Stimulated activated CD4-positive, alpha-beta T cell treated with anti-CD3 and anti-CD28 coated beads, Interleukin-1b, Interleukin-23, amount 100 ng/mL, for 1 hour (primary cell): ENCODE measurements around the gene GABBR1.

Experiments
- DNase-seq, 2 donors: peaks; one replicate each; pipeline ENCODE4 v3.0.0-alpha.2; 2020; ENCODE audit warnings: low read depth in 2 of 2

Gene GABBR1

GRCh38 chr6:29620630-29621029, 12.4 kb downstream of the GABBR1 start:
- no peak for DNase-seq

DNA sequence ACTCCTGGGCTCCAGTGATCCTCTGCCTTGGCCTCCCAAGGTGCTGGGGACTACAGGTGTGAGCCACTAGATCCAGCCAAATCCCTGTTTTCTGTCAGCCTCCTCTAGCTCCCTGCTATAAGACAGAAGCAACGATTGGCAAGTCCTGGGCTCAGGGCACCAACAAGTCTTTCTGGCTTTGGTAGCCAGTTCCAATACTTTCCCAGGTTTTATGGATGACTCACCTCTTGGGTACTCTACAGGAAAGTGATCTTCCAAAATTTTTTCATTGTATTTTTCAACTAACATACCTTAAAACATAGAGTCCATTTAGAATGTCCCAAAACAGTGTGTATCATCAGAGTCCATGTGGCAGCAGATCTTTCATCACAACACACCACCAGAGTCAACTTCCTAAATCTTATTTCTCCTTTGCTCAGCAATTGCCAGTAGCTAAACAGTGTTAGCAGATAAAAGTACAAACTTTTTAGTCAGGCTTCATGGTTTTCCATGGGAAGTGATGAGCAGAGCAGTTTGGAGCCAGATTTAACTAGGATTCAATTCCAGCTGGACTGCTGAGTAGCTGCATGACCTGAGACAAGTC, 13.3 kb downstream of the GABBR1 start:
- no peak for DNase-seq

DNA sequence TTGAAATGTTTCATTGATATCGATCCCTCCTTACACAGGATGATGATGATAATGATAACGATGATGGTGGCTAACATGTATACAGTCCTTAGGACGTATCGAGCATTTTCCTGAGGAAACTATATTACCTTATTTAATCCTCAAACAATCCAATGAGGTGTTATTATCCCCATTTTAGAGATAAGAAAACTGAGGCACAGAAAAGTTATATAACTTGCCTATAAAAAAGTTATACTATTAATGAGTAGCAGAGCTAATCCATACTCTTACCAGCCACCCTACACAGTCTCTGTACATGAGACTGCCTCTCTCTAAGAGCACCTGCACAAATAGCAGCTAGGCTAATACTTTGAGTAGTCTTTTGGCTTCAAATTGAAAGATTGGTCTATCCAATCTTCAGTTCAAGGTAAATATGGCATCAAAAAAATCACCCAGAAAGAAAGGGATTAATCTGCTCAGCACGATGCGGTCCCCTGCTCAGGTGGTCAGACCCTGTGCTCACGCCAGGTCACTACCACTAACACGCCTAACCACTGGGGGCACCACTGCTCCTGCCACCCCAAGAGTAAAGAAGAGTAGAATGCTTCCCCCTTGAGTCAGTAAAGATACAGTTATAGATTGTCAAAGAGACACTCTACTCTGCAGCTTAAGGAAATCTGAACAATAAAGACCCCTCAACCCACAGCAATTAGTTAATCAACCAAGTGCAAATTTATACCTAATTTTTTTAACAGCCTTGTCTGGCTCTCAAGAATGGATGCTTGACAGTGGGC, 15.0 kb downstream of the GABBR1 start:
- DNase-seq: no peak

- no peak for DNase-seq
Observed at GRCh38 chr6:29611426-29611825, 21.6 kb downstream of the GABBR1 start.

DNA sequence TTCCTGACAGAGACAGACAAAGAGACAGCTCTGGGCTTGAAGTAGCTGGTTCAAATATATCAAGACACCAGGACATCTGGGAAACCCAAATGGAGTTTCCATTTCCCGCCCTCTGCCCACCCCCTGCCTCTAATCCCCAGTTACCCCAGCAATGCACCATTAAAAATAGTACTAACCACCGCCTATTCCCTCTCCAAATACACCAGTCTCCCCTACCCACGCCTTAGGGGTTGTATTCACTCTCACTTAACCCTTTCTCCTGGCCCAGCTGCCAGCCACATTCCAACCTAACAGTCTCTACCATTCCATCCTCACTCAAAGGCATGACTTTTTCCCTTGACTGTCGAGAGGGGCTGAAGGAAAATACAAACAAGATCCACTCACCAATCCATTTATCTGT, 22.4 kb downstream of the GABBR1 start:
- no peak for DNase-seq

DNA sequence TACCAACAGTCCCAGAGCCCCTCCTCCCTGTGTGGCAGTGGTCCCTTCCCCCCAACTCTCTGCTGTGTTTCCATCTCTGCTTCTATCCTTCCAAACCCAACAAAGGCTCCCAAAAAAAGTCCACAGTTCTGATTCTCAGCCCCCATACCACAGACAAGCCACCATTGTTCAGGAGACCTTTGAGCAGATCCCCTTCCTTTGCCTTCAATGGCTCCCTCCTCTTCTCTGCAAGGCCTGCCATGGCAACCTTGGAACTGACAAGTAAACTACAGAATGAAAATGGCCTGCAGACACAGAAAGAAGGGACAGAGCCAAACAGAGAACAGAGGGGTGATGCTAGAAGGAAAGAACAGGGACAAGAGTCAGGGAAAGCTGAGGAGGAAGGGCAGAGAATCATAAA, 24.9 kb downstream of the GABBR1 start:
- DNase-seq: no peak

DNA sequence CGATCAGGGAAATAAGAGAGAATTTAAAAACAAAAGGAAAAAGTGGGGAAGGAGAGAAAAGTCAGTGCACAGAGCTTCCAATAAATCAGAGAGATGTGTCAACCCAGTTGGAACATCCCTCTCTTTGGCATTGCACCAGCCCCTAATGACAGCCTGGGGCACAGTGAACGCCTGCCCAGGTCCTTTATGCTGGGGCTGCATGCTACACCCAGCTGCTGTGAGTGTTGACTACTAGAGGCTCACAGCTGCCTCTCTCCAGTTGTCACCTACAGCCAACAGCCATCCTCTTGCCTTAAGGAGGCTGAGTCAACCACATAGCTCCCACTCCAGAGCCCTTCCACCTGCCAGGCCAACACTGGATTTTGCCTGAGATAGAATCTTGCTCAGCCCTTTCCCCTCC, 29.1 kb downstream of the GABBR1 start:
- DNase-seq: no peak

- no peak for DNase-seq
Observed at GRCh38 chr6:29603456-29603855, 29.5 kb downstream of the GABBR1 start.

GRCh38 chr6:29602564-29603361, 30.2 kb downstream of the GABBR1 start:
- no peak for DNase-seq

DNA sequence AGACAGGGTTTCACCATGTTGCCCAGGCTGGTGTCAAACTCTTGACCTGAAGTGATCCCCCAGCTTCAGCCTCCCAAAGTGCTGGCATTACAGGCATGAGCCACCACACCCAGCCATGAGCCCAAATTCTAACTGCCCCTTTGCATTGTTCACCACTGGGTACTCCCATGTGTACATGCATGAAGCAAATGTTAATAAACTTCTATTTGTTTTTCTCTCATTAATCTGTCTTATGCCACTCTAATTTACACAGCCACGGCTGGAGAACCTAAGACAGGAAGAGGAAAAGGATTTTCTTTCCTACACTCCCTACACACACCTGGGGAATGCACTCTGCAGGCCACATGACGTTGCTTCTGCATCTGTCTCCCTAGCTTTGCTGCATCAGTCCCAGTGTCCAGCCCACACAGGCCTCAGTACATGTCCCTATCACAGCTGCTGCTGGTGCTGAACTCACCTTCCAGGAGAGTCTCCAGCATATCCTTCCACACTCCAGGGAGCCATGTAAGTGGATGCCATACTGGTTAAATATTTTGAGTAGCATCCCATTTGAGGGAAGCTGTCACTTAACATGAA, 34.7 kb downstream of the GABBR1 start:
- no peak for DNase-seq

DNA sequence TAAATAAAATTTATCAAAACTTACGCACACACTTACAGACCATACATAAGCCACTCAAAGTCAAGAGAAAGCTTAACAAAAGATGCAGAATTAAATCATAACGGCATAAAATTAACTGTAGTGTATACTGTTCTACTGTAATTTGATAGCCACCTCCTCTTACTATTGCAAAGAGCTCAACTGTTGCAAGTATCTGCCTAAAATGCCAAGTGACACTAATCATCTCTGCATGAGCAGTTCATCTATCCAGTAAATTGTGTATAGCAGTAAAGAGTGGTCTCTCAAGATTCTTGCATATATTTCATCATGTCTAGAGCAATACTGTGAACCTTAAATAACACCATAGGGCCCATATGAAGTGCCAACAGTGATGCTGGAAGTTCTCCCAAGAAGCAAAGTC, 35.8 kb downstream of the GABBR1 start:
- DNase-seq: no peak

- no peak for DNase-seq
Observed at GRCh38 chr6:29596381-29596900, 36.5 kb downstream of the GABBR1 start.

- DNase-seq: no peak
Observed at GRCh38 chr6:29593199-29593855, 39.7 kb downstream of the GABBR1 start.

DNA sequence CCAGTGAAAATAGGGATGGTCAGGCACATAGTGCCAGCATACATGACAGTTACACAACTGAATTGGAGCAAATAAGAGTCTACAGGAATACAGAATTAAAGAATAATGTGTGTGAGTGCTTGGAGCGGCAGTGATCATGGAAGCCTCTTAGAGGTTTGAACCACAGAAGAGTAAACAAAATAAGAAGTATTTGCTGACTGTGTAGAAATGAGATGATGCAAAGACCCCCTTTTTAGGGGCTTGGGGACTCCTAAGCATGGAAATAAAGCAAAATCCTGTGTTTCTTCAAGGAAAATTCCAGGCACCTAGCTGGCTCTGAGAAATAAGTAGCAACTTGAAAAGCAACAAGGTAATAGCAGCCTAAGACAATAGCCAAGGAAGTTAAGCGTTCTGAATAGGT, 41.3 kb downstream of the GABBR1 start:
- no peak for DNase-seq

GRCh38 chr6:29590218-29590808, 42.7 kb downstream of the GABBR1 start:
- DNase-seq: no peak

DNA sequence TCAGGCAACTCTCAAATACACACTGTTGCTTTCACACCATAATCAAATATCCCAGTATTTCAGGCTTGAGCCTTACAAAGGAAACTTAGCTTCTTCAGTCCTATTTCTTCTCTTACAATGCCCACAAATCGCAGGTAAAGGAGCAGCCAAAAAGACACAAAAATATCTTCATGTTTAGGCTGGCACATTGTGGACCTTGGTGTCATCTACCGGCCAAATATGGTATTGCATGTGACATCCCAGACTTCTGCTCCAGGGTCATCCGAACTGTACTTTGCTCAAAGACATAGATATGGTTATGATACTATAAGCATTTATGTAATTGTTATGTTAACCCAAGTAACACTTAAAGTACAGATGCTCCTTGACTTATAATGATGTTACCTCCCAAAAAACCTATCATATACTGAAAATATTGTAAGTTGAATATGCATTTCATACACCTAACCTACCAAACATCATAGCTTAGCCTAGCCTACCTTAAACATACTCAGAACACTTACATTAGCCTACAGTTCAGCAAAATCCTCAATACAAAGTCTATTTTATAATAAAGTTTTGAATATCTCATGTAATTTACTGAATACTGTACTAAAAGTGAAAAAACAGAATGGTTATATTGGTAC, 43.4 kb downstream of the GABBR1 start:
- peak in 1 of 2 donors; percentile 25 for DNase-seq

DNA sequence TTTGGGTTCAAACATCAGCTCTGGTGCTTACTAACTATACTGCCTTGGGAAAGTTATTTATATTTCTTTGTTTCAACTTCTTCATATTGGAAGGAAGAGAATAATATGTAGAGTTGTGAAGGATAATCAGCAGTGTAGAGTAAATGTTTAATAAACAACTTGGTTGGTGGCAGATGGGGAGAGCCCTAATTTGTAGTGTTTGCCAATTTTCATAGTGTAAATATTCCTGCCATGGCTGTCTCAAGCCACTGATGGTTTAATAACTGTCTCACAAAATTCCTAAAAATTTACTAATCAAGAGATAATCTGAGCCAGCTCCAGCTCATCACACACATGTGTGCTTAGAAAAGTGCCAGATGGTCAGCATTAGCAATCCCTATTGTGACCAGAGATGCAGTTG, 48.2 kb downstream of the GABBR1 start, which contains the start of gene OR2H2:
Gene OR2H2, plus strand, starts transcription at position 301 of the 400 bp plus-strand sequence. CDS start 2,824 bp downstream, outside the sequence.
- no peak for DNase-seq

GRCh38 chr6:29577544-29577943, 55.4 kb downstream of the GABBR1 start:
- no peak for DNase-seq

DNA sequence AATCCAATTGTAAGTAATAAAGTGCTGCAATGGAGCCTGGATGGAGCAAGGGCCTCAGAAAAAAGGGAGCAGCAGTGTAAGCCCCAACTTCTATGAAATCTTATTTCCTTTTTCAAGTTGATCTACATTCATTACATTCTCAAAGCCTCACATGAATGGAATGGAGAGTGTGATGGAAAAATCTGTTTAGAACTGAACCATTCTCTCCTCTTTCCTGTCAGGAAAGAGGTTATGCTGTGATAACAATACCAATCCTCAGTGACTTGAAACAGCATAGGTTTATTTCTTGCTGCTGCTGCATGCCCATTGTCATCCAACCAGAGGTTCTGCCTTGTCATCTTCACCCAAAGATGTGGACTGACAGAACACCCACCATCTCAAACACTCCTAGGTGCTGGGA, 56.9 kb downstream of the GABBR1 start:
- DNase-seq: no peak

DNA sequence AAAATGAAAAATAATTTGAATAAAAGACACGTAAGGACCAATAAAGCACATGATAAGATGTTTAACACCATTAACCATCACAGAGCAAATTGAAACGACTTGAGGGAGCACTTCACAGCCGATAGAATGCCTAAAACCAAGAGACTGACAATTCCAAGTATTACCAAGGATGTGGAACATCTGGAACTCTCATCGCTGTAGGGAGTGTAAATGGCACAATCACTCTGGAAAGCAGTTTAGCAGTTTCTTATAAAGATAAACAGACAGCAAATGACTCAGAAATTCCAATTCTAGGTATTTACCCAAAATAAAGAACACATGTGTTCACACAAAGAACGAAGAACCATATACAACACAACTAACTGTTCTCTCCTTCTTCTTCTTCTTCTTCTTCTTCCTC, 65.0 kb downstream of the GABBR1 start:
- DNase-seq: no peak

DNA sequence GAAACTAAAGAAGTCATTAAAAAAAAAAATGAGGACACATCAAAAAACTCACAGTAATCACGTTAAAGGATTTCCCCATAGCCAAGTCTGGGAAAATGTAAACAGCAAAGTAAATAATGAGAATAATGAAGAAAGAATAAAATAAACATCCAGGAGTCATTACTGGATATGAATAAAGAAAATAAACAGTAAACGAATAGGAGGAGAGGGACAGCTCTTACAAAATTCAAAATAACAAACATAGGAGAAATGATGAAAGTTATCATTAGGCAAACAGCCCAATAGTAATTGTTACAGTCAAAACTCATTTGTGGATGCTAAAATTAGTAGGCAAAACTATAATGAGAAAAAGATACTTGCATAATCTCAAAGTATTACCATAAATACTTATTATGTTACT, 65.4 kb downstream of the GABBR1 start:
- DNase-seq: no peak
